B cell (primary cell): ENCODE results near the gene FLAD1. TPM values are rescaled to one million over a fixed set of nuclear protein-coding genes. Genes with fewer than 3 reads are reported as not detected.

ENCODE experiments used
- ATAC-seq: fragments of 200-7000 bp; cut with Tn5 transposase; one replicate; pipeline ENCODE4 v1.10.0; 2021; ENCODE audit warnings: low read depth, mild to moderate bottlenecking, moderate number of reproducible peaks, moderate library complexity
- CTCF ChIA-PET: fragments of 350-600 bp; sonication (Branson Sonifier 250); formaldehyde crosslinking; loops from one replicate; lab custom pipeline; 2021; ENCODE audit warnings: antibody characterized with exemption, inconsistent platforms; lab: Charles Lee
- POLR2A ChIA-PET: fragments of 350-600 bp; sonication (Branson Sonifier 250); formaldehyde crosslinking; loops from one replicate; lab custom pipeline; 2021; ENCODE audit warnings: antibody characterized with exemption; lab: Charles Lee
- DNase-seq: peaks from one replicate; pipeline ENCODE4 v3.0.0; 2013
- H2AFZ ChIP-seq: 2 replicates; pipeline ENCODE4 v1.6.1; 2012; ENCODE audit warnings: mild to moderate bottlenecking, low read depth, low read length; ENCODE audit not compliant: insufficient read depth, poor library complexity, severe bottlenecking
- H3K27ac ChIP-seq, 2 donors: 1 replicate in 1 of 2; 2 replicates in 1 of 2; pipeline ENCODE4 v1.5.1; 2012 to 2013; ENCODE audit warnings: low read length in 2 of 2, mild to moderate bottlenecking in 2 of 2, moderate library complexity in 1 of 2
- H3K27me3 ChIP-seq, 4 experiments: fragments of 200-600 bp in 1 of 4; sonication (generic) in 1 of 4; replicated peaks in 1 of 4; 1 replicate in 2 of 4; 2 replicates in 2 of 4; pipeline versions ENCODE4 v1.6.1 to v1.7.0; 2013 to 2016; ENCODE audit warnings: low read length in 3 of 4, mild to moderate bottlenecking in 2 of 4, mixed read lengths in 1 of 4, moderate library complexity in 1 of 4; ENCODE audit not compliant: insufficient read depth in 4 of 4, control insufficient read depth in 3 of 4; ENCODE audit errors: control extremely low read depth in 1 of 4
- H3K36me3 ChIP-seq, 2 experiments: replicated peaks in 1 of 2; 1 replicate in 1 of 2; 2 replicates in 1 of 2; pipeline versions ENCODE4 v1.6.1 to v1.7.1; 2013; ENCODE audit warnings: low read length in 1 of 2; ENCODE audit not compliant: insufficient read depth in 2 of 2, control insufficient read depth in 1 of 2; ENCODE audit errors: control extremely low read depth in 1 of 2, extremely low read depth in 1 of 2
- H3K4me1 ChIP-seq, 2 donors: fragments of 200-600 bp in 1 of 2; sonication (generic) in 1 of 2; 1 replicate in 1 of 2; 2 replicates in 1 of 2; pipeline versions ENCODE4 v1.5.1 to v1.6.1; 2013 to 2017; ENCODE audit warnings: low read length in 2 of 2; ENCODE audit not compliant: control insufficient read depth in 2 of 2, insufficient read depth in 2 of 2
- H3K4me2 ChIP-seq: replicated peaks from 2 replicates; pipeline ENCODE3; 2012; ENCODE audit warnings: mild to moderate bottlenecking, low read depth, low read length; ENCODE audit not compliant: poor library complexity, severe bottlenecking
- H3K4me3 ChIP-seq, 5 experiments: fragments of 200-600 bp in 1 of 5; sonication (generic) in 1 of 5; 1 replicate in 3 of 5; 2 replicates in 2 of 5; pipeline versions ENCODE4 v1.5.1 to v1.7.0; 2011 to 2016; ENCODE audit warnings: low read length in 4 of 5, mild to moderate bottlenecking in 4 of 5, low read depth in 2 of 5, control low read depth in 1 of 5, moderate library complexity in 1 of 5; ENCODE audit not compliant: insufficient read depth in 1 of 5; ENCODE audit errors: control extremely low read depth in 1 of 5, extremely low read depth in 1 of 5
- H3K79me2 ChIP-seq: fragments of 200-600 bp; sonication (generic); one replicate; pipeline ENCODE4 v1.6.0; 2016; ENCODE audit warnings: low read length; ENCODE audit not compliant: control insufficient read depth, insufficient read depth
- H3K9ac ChIP-seq: fragments of 200-600 bp; sonication (generic); 2 replicates; pipeline ENCODE4 v1.6.1; 2017; ENCODE audit warnings: mild to moderate bottlenecking, low read length, moderate library complexity
- H3K9me3 ChIP-seq, 3 donors: one replicate each; pipeline versions ENCODE4 v1.6.1 to v1.7.1; 2013; ENCODE audit warnings: low read length in 2 of 3; ENCODE audit not compliant: control insufficient read depth in 2 of 3, insufficient read depth in 1 of 3; ENCODE audit errors: control extremely low read depth in 1 of 3
- H4K20me1 ChIP-seq: 2 replicates; pipeline ENCODE4 v1.6.0; 2012; ENCODE audit warnings: mild to moderate bottlenecking, low read length; ENCODE audit not compliant: insufficient read depth, control insufficient read depth, poor library complexity, severe bottlenecking
- H3K27ac Mint-ChIP-seq: one replicate; pipeline ENCODE4 v1.8.0; 2021; ENCODE audit warnings: mixed read lengths
- H3K27me3 Mint-ChIP-seq: one replicate; pipeline ENCODE4 v1.8.0; 2021; ENCODE audit warnings: mixed read lengths
- H3K4me1 Mint-ChIP-seq: one replicate; pipeline ENCODE4 v1.8.0; 2021; ENCODE audit warnings: mixed read lengths
- H3K4me3 Mint-ChIP-seq: one replicate; pipeline ENCODE4 v1.8.0; 2021; ENCODE audit warnings: mixed read lengths
- H3K9me3 Mint-ChIP-seq: one replicate; pipeline ENCODE4 v1.8.0; 2022; ENCODE audit warnings: mixed read lengths; ENCODE audit not compliant: insufficient read depth
- CTCF ChIP-seq: fragments of 200-600 bp; IDR thresholded peaks from one replicate; pipeline ENCODE4 v1.8.0; 2022; ENCODE audit warnings: antibody characterized with exemption, mild to moderate bottlenecking
- EZH2 ChIP-seq: IDR thresholded peaks from 2 replicates; pipeline ENCODE4 v1.6.1; 2012; ENCODE audit warnings: borderline replicate concordance, low read depth, mild to moderate bottlenecking, moderate library complexity, low read length; ENCODE audit not compliant: insufficient read depth, poor library complexity, severe bottlenecking
- WGBS: methylation state at CpG from one replicate; pipeline ENCODE4 v1.1.5; 2013; ENCODE audit warnings: missing lambda C conversion rate; ENCODE audit not compliant: insufficient coverage; 5-methylcytosine and 5-hydroxymethylcytosine counted together
- intact Hi-C: fragments of 100-400 bp; cut with micrococcal nuclease; formaldehyde crosslinking; loops from one replicate; pipeline ENCODE4 v1.10.0; 2022
- polyA plus RNA-seq: library from polyadenylated mRNA; depleted of rRNA; stranded (reverse); fragments of >200 nt; gene quantifications from 2 replicates; pipeline ENCODE4 v1.2.3, GENCODE V29; 2012
- total RNA-seq, 2 donors: library from RNA; stranded (reverse); fragments of 120-200 nt in 1 of 2; gene quantifications; 1 replicate in 1 of 2; 2 replicates in 1 of 2; pipeline versions ENCODE4 v1.2.3 to v1.2.4, GENCODE V29; 2013 to 2022

Gene FLAD1
- total and polyA plus RNA-seq, 2 donors (not counting 1 experiment from before 2014, with no cell fraction given) = 51.4 to 83.0 TPM

DNA sequence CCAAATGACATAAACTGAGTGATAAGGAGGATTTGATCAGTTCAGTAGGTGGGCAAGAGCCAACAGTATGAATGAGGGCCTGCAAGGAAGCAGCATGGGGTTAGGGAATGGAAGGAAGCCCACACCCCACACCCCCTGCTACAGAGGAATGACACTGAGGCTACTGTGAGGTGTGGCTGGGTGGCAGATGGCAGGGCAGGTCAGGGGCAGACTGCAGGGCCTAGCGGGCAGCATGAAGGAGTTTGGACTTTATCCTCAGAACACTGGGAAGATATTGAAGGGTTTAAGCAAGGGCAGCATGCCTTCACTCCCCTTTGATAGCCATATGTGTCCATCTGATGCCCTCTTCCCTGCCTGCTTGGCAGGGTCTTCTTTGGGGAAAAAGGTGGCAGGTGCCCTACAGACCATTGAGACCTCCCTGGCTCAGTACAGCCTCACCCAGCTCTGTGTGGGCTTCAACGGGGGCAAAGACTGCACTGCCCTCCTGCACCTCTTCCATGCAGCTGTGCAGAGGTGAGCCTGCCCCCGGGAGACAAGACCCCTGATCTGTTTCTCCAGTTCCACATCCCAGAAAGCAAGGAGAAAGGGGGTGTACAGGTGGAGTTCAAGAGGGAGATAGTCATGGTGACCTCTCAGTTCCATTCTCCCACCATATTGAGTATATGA is 6.2 kb downstream of the FLAD1 start:
- no peaks in the 10 kb centered on the region for H3K9me3 ChIP-seq
- no peak overlapping the region for H2AFZ ChIP-seq
- Mint-ChIP-seq H3K4me3 (no peak overlapping the region), H3K27me3 (no peaks in the 10 kb centered on the region), H3K4me1 (peaks cover 17% of the 10 kb centered on the region), H3K9me3 (no peaks in the 10 kb centered on the region), H3K27ac (no peak overlapping the region)
- intact Hi-C loops = no loop called here
- no peak overlapping the region for H3K4me3 ChIP-seq
- ChIA-PET POLR2A (no interaction called here), CTCF (interaction anchor here (1.1 to 2.6 kb wide), 2 partner anchors 10 kb away, joined by 4 to 11 read pairs; no protein-coding TSS in a partner anchor)
- H3K79me2 ChIP-seq = peaks cover 46% of the 10 kb centered on the region
- H3K4me2 ChIP-seq = no peak overlapping the region
- no peaks in the 10 kb centered on the region for H3K27me3 ChIP-seq
- WGBS = 100% methylated on average over 1 of the region's 3 CpGs
- peaks cover 0 to 47% of the 10 kb centered on the region in 2 experiments for H3K36me3 ChIP-seq
- no peak overlapping the region for H3K27ac ChIP-seq
- H4K20me1 ChIP-seq = peaks cover 35% of the 10 kb centered on the region
- peaks cover 0 to 4% of the 10 kb centered on the region in 2 donors for H3K4me1 ChIP-seq
- DNase-seq = no peak
- no peak for ATAC-seq
- TF ChIP-seq CTCF = no peak
- no peak for TF ChIP-seq EZH2
- no peak overlapping the region for H3K9ac ChIP-seq

- no peaks in the 10 kb centered on the region for H3K9me3 Mint-ChIP-seq
These were observed 7.1 kb downstream of the FLAD1 start for GRCh38 chr1:154990276-154990675.

More at GRCh38 chr1:154990276-154990675, 7.1 kb downstream of the FLAD1 start:
- ChIA-PET CTCF (interaction anchor here (0.5 to 1.1 kb wide), 2 partner anchors 9 to 779 kb away, joined by 3 to 4 read pairs; no protein-coding TSS in a partner anchor), POLR2A (no interaction called here)
- Histone ChIP-seq H3K79me2 (peaks cover 44% of the 10 kb centered on the region), H3K36me3 (peaks cover 0 to 47% of the 10 kb centered on the region in 2 experiments), H3K27ac (no peak overlapping the region), H4K20me1 (peaks cover 35% of the 10 kb centered on the region), H3K4me1 (peaks cover 0 to 2% of the 10 kb centered on the region in 2 donors), H3K27me3 (no peaks in the 10 kb centered on the region), H3K4me2 (no peak overlapping the region), H3K9ac (no peak overlapping the region), H3K4me3 (no peak overlapping the region), H3K9me3 (no peaks in the 10 kb centered on the region), H2AFZ (no peak overlapping the region)
- Mint-ChIP-seq H3K27me3 (no peaks in the 10 kb centered on the region), H3K4me1 (peaks cover 19% of the 10 kb centered on the region), H3K27ac (no peak overlapping the region), H3K4me3 (no peak overlapping the region)
- intact Hi-C loops = no loop called here
- ATAC-seq (no peak), DNase-seq (no peak)
- 94% methylated on average over 6 of the region's 8 CpGs for WGBS
- no peak for TF ChIP-seq EZH2
- no peak for TF ChIP-seq CTCF
